RWPE2 (cell line): Measurements from ENCODE around the gene NOD2.

ENCODE experiments used
- ATAC-seq: fragments of 200-7000 bp; cut with Tn5 transposase; 3 replicates; pipeline ENCODE4 v1.9.1; 2021; ENCODE audit warnings: low read depth
- DNase-seq: peaks from one replicate; pipeline ENCODE4 v3.0.0-alpha.2; 2020; ENCODE audit warnings: low spot score
- H3K27ac ChIP-seq: fragments of 450-650 bp; 2 replicates; pipeline ENCODE4 v1.5.1; 2017; ENCODE audit warnings: mild to moderate bottlenecking; ENCODE audit not compliant: poor library complexity, severe bottlenecking
- H3K27me3 ChIP-seq: fragments of 250-450 bp; sonication (Bioruptor Pico); 2 replicates; pipeline ENCODE4 v1.5.1; 2021; ENCODE audit warnings: mild to moderate bottlenecking, moderate library complexity; ENCODE audit not compliant: insufficient read depth, poor library complexity, severe bottlenecking
- H3K36me3 ChIP-seq: fragments of 250-450 bp; sonication (Bioruptor Pico); 2 replicates; pipeline ENCODE4 v1.5.1; 2020; ENCODE audit warnings: low read depth, mild to moderate bottlenecking, moderate library complexity
- H3K4me1 ChIP-seq: fragments of 250-450 bp; sonication (Bioruptor Pico); 2 replicates; pipeline ENCODE4 v1.5.1; 2021; ENCODE audit warnings: mild to moderate bottlenecking, moderate library complexity; ENCODE audit not compliant: insufficient read depth, poor library complexity, severe bottlenecking
- H3K4me3 ChIP-seq: fragments of 250-450 bp; sonication (Bioruptor Pico); 2 replicates; pipeline ENCODE4 v1.5.1; 2021; ENCODE audit warnings: mild to moderate bottlenecking, moderate library complexity; ENCODE audit not compliant: severe bottlenecking
- H3K9me3 ChIP-seq: fragments of 250-450 bp; sonication (Bioruptor Pico); 2 replicates; pipeline ENCODE4 v1.5.1; 2021; ENCODE audit warnings: mild to moderate bottlenecking, moderate library complexity; ENCODE audit not compliant: severe bottlenecking
- TF ChIP-seq, protein P1 (sequence below): fragments of 450-650 bp; IDR thresholded peaks from one replicate; pipeline ENCODE4 v1.5.1; 2017; ENCODE audit warnings: mild to moderate bottlenecking, moderate library complexity; ENCODE audit not compliant: poor library complexity, severe bottlenecking

Gene NOD2

GRCh38 chr16:50679676-50680555, 13.5 kb upstream of the NOD2 start:
- Histone ChIP-seq H3K9me3 (no peaks in the 10 kb centered on the region), H3K4me1 (no peaks in the 10 kb centered on the region), H3K4me3 (no peak overlapping the region), H3K27ac (no peak overlapping the region), H3K27me3 (no peaks in the 10 kb centered on the region), H3K36me3 (no peaks in the 10 kb centered on the region)
- TF ChIP-seq, protein P1, sequence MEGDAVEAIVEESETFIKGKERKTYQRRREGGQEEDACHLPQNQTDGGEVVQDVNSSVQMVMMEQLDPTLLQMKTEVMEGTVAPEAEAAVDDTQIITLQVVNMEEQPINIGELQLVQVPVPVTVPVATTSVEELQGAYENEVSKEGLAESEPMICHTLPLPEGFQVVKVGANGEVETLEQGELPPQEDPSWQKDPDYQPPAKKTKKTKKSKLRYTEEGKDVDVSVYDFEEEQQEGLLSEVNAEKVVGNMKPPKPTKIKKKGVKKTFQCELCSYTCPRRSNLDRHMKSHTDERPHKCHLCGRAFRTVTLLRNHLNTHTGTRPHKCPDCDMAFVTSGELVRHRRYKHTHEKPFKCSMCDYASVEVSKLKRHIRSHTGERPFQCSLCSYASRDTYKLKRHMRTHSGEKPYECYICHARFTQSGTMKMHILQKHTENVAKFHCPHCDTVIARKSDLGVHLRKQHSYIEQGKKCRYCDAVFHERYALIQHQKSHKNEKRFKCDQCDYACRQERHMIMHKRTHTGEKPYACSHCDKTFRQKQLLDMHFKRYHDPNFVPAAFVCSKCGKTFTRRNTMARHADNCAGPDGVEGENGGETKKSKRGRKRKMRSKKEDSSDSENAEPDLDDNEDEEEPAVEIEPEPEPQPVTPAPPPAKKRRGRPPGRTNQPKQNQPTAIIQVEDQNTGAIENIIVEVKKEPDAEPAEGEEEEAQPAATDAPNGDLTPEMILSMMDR, result no peak
- ATAC-seq (no peak), DNase-seq (no peak)

GRCh38 chr16:50680556-50680893, 12.9 kb upstream of the NOD2 start:
- H3K27me3 ChIP-seq, result no peaks in the 10 kb centered on the region
- no peak overlapping the region for H3K4me3 ChIP-seq
- DNase-seq, result no peak
- no peak for ATAC-seq
- no peaks in the 10 kb centered on the region for H3K4me1 ChIP-seq
- H3K27ac ChIP-seq, result no peak overlapping the region
- no peaks in the 10 kb centered on the region for H3K36me3 ChIP-seq
- TF ChIP-seq, protein P1, result no peak
- H3K9me3 ChIP-seq, result no peaks in the 10 kb centered on the region

DNA sequence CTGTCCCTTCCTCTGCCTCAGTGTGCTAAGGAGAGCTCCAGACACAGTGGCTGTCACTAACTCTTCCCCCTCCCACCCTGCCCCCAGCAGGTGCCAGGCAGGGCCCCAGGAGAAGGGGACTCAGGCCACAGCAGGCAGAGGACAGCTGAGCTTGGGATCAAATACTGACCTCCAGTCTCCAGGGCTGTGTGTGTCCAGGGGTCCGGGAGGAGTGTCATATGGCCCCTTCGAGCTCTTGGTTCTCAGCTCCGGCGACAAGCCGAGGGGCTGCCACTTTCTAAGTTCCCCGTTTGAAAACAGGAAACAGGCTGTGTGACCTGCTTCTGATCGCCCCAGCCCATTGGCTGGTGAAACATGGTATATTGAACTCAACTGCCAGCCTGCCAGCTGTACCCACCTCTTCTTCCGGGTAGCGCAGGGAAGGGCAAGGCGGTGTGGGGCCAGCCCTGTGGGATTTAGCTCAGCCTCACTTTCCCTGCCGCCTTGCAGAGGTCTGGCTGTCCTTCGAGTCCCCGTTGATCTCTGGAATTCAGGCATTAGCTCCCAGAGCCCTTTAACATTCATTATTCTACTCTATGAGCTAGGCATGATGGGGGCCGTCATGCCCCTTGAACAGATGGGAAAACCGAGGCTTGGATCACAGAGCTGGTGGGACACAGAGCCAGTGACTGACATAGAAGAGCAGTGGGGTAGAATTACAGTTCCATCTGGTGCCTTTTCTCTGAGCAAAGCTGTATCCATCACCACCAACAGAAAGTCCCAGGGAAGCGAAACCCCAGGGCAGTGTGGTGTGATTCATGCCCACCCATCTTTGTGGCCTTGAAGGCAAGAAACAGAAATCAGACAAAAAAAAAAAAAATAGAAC, 12.2 kb upstream of the NOD2 start, which contains the start of gene SNX20:
SNX20 (minus strand) TSS at position 292 of the 865 bp plus-strand sequence. CDS start 3,786 bp downstream, outside the sequence.
- ATAC-seq (no peak), DNase-seq (peak; percentile 23)
- no peaks in the 10 kb centered on the region for H3K27me3 ChIP-seq
- no peak within 1 kb of the TSS for H3K27ac ChIP-seq
- no peak within 1 kb of the TSS for H3K4me3 ChIP-seq
- no peaks in the 10 kb centered on the region for H3K36me3 ChIP-seq
- no peaks in the 10 kb centered on the region for H3K9me3 ChIP-seq
- TF ChIP-seq, protein P1, result no peak
- H3K4me1 ChIP-seq, result no peaks in the 10 kb centered on the region

- no peak for ATAC-seq
- no peaks in the 10 kb centered on the region for H3K4me1 ChIP-seq
- TF ChIP-seq, protein P1, result no peak
- H3K27ac ChIP-seq, result no peak overlapping the region
- no peak overlapping the region for H3K4me3 ChIP-seq
- H3K9me3 ChIP-seq, result no peaks in the 10 kb centered on the region
- no peak for DNase-seq
- no peaks in the 10 kb centered on the region for H3K36me3 ChIP-seq
- no peaks in the 10 kb centered on the region for H3K27me3 ChIP-seq
Measured at GRCh38 chr16:50683689-50684374, 9.6 kb upstream of the NOD2 start.
